Dedifferentiated amniotic fluid mesenchymal stem cell (primary cell): ENCODE results near the gene NXT1.
"Not testable (repeated sequence)": the region's sequence is repeated elsewhere in the genome, so short reads cannot be mapped to it uniquely, and the experiment has no call there.

Source experiments
- DNase-seq: peaks from one replicate; pipeline ENCODE4 v3.0.0-alpha.2; 2016; ENCODE audit errors: extremely low spot score

Gene NXT1

GRCh38 chr20:23350196-23350903 lies at the start of gene NXT1:
Gene NXT1 (plus strand): TSS chr20:23350791. CDS start chr20:23354042, 3,251 bp downstream.
- peak; percentile 99 for DNase-seq

- DNase-seq: no peak
Observed at GRCh38 chr20:23301436-23302050, 49.0 kb upstream of the NXT1 start.

- DNase-seq: no peak
Observed at GRCh38 chr20:23302386-23302785, 48.2 kb upstream of the NXT1 start.

- no peak for DNase-seq
Observed at GRCh38 chr20:23302801-23303200, 47.8 kb upstream of the NXT1 start.

- no peak for DNase-seq
Observed at GRCh38 chr20:23303325-23304102, 47.1 kb upstream of the NXT1 start.

- no peak for DNase-seq
Observed at GRCh38 chr20:23304616-23305015, 46.0 kb upstream of the NXT1 start.

- no peak for DNase-seq
Observed at GRCh38 chr20:23305098-23305497, 45.5 kb upstream of the NXT1 start.

GRCh38 chr20:23307393-23307792 lies 43.2 kb upstream of the NXT1 start:
- DNase-seq: not testable (repeated sequence)

- no peak for DNase-seq
Observed at GRCh38 chr20:23308024-23308423, 42.6 kb upstream of the NXT1 start.

GRCh38 chr20:23308908-23309307 lies 41.7 kb upstream of the NXT1 start:
- DNase-seq: no peak

GRCh38 chr20:23309781-23310180 lies 40.8 kb upstream of the NXT1 start:
- DNase-seq: no peak

GRCh38 chr20:23311947-23312506 lies 38.6 kb upstream of the NXT1 start:
- no peak for DNase-seq

GRCh38 chr20:23313271-23313670 lies 37.3 kb upstream of the NXT1 start:
- no peak for DNase-seq

- DNase-seq: no peak
Observed at GRCh38 chr20:23314699-23315098, 35.9 kb upstream of the NXT1 start.

GRCh38 chr20:23315099-23315498 lies 35.5 kb upstream of the NXT1 start:
- DNase-seq: no peak

- no peak for DNase-seq
Observed at GRCh38 chr20:23316626-23317025, 34.0 kb upstream of the NXT1 start.

- DNase-seq: no peak
Observed at GRCh38 chr20:23317081-23317480, 33.5 kb upstream of the NXT1 start.

GRCh38 chr20:23318347-23318746 lies 32.2 kb upstream of the NXT1 start:
- DNase-seq: no peak

- no peak for DNase-seq
Observed at GRCh38 chr20:23320317-23320716, 30.3 kb upstream of the NXT1 start.

- no peak for DNase-seq
Observed at GRCh38 chr20:23325107-23325506, 25.5 kb upstream of the NXT1 start.

GRCh38 chr20:23326774-23327173 lies 23.8 kb upstream of the NXT1 start:
- DNase-seq: no peak

- DNase-seq: no peak
Observed at GRCh38 chr20:23327617-23328333, 22.8 kb upstream of the NXT1 start.
